ENCODE data around the gene EFCAB5.
"Not testable (repeated sequence)": the region's sequence is repeated elsewhere in the genome, so short reads cannot be mapped to it uniquely, and the experiment has no call there.

The EFCAB5 gene

GRCh38 chr17:30132615-30133014 lies 191.2 kb downstream of the EFCAB5 start:
- DNase-seq: no peak
- TF ChIP-seq CTCF (IDR thresholded peaks at IDR 0.05; ENCODE audit: low read depth, low read length): no peak
- H3K27ac ChIP-seq: no peak overlapping the region
- no peaks in the 10 kb centered on the region for H3K27me3 ChIP-seq (ENCODE audit: insufficient read depth, low read depth, severe bottlenecking)
- H3K9me3 ChIP-seq (ENCODE audit: severe bottlenecking): no peaks in the 10 kb centered on the region
- H3K4me3 ChIP-seq (ENCODE audit: low read depth, low read length): no peak overlapping the region
- H3K36me3 ChIP-seq: peaks cover 32% of the 10 kb centered on the region

DNA sequence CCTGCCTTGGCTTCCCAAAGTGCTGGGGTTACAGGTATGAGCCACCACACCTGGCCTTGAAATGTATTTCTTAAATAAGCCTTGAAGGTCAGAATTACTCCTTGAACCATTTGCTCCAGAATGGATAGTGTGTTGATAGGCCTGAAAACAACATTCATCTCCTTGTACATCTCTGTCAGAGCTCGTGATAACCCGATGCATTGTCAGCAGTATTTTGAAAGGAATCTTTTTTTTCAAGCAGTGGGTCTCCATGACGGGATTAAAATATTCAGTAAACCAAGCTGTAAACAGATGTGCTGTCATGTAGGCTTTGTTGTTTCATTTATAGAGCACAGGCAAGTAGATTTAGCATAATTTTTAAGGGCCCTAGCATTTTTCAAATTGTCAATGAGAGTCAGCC lies 191.8 kb downstream of the EFCAB5 start:
- TF ChIP-seq CTCF (IDR thresholded peaks at IDR 0.05; ENCODE audit: low read depth, low read length): no peak
- DNase-seq: no peak
- H3K27ac ChIP-seq: no peak overlapping the region
- no peak overlapping the region for H3K4me3 ChIP-seq (ENCODE audit: low read depth, low read length)
- H3K27me3 ChIP-seq (ENCODE audit: insufficient read depth, low read depth, severe bottlenecking): no peaks in the 10 kb centered on the region
- H3K36me3 ChIP-seq: peaks cover 29% of the 10 kb centered on the region
- no peaks in the 10 kb centered on the region for H3K9me3 ChIP-seq (ENCODE audit: severe bottlenecking)

DNA sequence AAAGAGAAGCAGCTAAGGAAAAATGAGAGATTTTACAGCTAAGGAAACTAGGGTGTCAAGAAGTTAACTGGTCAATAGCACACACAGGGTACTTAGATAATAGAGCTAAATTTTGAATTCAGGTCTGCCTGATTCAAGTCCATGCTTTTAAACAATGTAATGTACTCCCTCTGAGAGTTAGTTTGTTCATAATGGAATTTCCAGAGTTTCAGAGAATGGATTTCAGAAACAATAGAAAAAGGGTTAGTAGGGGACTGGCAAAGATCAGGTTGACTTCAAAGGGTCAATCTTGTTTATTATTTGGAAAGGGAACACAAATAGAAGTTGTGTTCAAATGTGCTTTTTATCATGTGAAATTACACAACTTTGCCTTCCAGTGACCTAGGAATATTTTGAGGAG lies 193.1 kb downstream of the EFCAB5 start:
- TF ChIP-seq CTCF (IDR thresholded peaks at IDR 0.05; ENCODE audit: low read depth, low read length): no peak
- Histone ChIP-seq H3K9me3 (ENCODE audit: severe bottlenecking) (no peaks in the 10 kb centered on the region), H3K4me3 (ENCODE audit: low read depth, low read length) (no peak overlapping the region), H3K27me3 (ENCODE audit: insufficient read depth, low read depth, severe bottlenecking) (no peaks in the 10 kb centered on the region), H3K36me3 (peaks cover 21% of the 10 kb centered on the region), H3K27ac (no peak overlapping the region)
- no peak for DNase-seq

DNA sequence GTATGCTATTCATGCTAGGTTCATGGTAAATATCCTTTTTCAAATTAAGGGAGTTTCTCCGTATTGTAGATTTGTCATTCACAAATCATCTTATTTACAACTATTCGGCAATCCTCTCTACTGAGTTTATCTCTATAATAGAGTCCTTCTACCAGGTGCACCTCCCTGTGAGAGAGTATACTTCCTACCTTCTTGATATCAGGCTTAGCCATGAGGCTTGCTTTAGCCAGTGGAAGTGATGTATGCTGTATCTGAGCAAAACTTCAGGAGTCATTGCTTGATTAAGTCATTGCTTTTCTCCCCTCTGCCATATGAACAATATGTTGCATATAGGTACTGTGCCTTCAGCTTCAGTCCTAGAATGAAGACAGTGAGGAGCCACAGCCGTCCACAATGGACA lies 195.7 kb downstream of the EFCAB5 start:
- no peak for DNase-seq
- TF ChIP-seq CTCF (IDR thresholded peaks at IDR 0.05; ENCODE audit: low read depth, low read length): no peak
- no peak overlapping the region for H3K4me3 ChIP-seq (ENCODE audit: low read depth, low read length)
- H3K27ac ChIP-seq: no peak overlapping the region
- H3K27me3 ChIP-seq (ENCODE audit: insufficient read depth, low read depth, severe bottlenecking): no peaks in the 10 kb centered on the region
- H3K36me3 ChIP-seq: peaks cover 15% of the 10 kb centered on the region
- H3K9me3 ChIP-seq (ENCODE audit: severe bottlenecking): no peaks in the 10 kb centered on the region

- not testable (repeated sequence) for H3K27me3 ChIP-seq (ENCODE audit: insufficient read depth, low read depth, severe bottlenecking); H3K27ac ChIP-seq; H3K9me3 ChIP-seq (ENCODE audit: severe bottlenecking); H3K4me3 ChIP-seq (ENCODE audit: low read depth, low read length); H3K36me3 ChIP-seq; DNase-seq
These were observed 206.4 kb downstream of the EFCAB5 start for GRCh38 chr17:30147860-30148259.

- Histone ChIP-seq H3K9me3 (ENCODE audit: severe bottlenecking) (no peaks in the 10 kb centered on the region), H3K27ac (no peak overlapping the region), H3K27me3 (ENCODE audit: insufficient read depth, low read depth, severe bottlenecking) (no peaks in the 10 kb centered on the region), H3K36me3 (peaks cover 7% of the 10 kb centered on the region; the same call in 1 of the 2 replicates), H3K4me3 (ENCODE audit: low read depth, low read length) (no peak overlapping the region)
- DNase-seq: no peak
- no peak for TF ChIP-seq CTCF (IDR thresholded peaks at IDR 0.05; ENCODE audit: low read depth, low read length)
These were observed 206.9 kb downstream of the EFCAB5 start for GRCh38 chr17:30148376-30148775.

All from WERI-Rb-1 (cell line).